CD4-positive, CD25-positive, alpha-beta regulatory T cell (primary cell): ENCODE data around the gene NVL. TPM values are rescaled to one million over a fixed set of nuclear protein-coding genes. Genes with fewer than 3 reads are reported as not detected.

ENCODE experiments used
- ATAC-seq, 2 donors: fragments of 150-1000 bp; cut with Tn5 transposase; one replicate each; pipeline ENCODE4 v1.10.0; 2021; ENCODE audit warnings: low read depth in 2 of 2, moderate number of reproducible peaks in 2 of 2, moderate library complexity in 1 of 2
- DNase-seq, 3 donors: peaks; one replicate each; pipeline versions ENCODE4 v3.0.0 to v3.0.0-alpha.2; 2012 to 2022; ENCODE audit warnings: mixed read lengths in 1 of 3
- H3K27ac ChIP-seq: one replicate; pipeline ENCODE4 v1.7.0; 2013; ENCODE audit warnings: mild to moderate bottlenecking, low read length; ENCODE audit not compliant: insufficient read depth, poor library complexity, severe bottlenecking
- H3K27me3 ChIP-seq: one replicate; pipeline ENCODE4 v1.7.0; 2013; ENCODE audit warnings: low read length; ENCODE audit not compliant: control insufficient read depth, insufficient read depth
- H3K36me3 ChIP-seq: one replicate; pipeline ENCODE4 v1.7.0; 2013; ENCODE audit warnings: mild to moderate bottlenecking, low read length, moderate library complexity; ENCODE audit not compliant: control insufficient read depth, insufficient read depth
- H3K4me1 ChIP-seq: 2 replicates; pipeline ENCODE4 v1.7.0; 2013; ENCODE audit warnings: mild to moderate bottlenecking, low read length; ENCODE audit not compliant: insufficient read depth, control insufficient read depth, poor library complexity, severe bottlenecking
- H3K4me3 ChIP-seq: one replicate; pipeline ENCODE4 v1.7.0; 2013; ENCODE audit warnings: low read depth, mild to moderate bottlenecking, low read length, moderate library complexity
- H3K9me3 ChIP-seq, 2 experiments: 1 replicate in 1 of 2; 2 replicates in 1 of 2; pipeline ENCODE4 v1.7.0; 2013; ENCODE audit warnings: low read length in 2 of 2, mild to moderate bottlenecking in 1 of 2, moderate library complexity in 1 of 2; ENCODE audit not compliant: control insufficient read depth in 2 of 2
- H3K27ac Mint-ChIP-seq, 3 donors: one replicate each; pipeline ENCODE4 v1.8.0; 2020 to 2022; ENCODE audit warnings: mild to moderate bottlenecking in 3 of 3, mixed read lengths in 3 of 3, moderate library complexity in 2 of 3
- H3K27me3 Mint-ChIP-seq: one replicate; pipeline ENCODE4 v1.8.0; 2022; ENCODE audit warnings: mild to moderate bottlenecking, mixed read lengths
- H3K36me3 Mint-ChIP-seq: one replicate; pipeline ENCODE4 v1.8.0; 2020; ENCODE audit warnings: mixed read lengths
- H3K4me1 Mint-ChIP-seq, 4 donors: one replicate each; pipeline ENCODE4 v1.8.0; 2020 to 2022; ENCODE audit warnings: mixed read lengths in 4 of 4, mild to moderate bottlenecking in 1 of 4
- H3K4me3 Mint-ChIP-seq, 4 donors: one replicate each; pipeline ENCODE4 v1.8.0; 2020 to 2022; ENCODE audit warnings: mild to moderate bottlenecking in 4 of 4, mixed read lengths in 4 of 4, moderate library complexity in 3 of 4
- H3K9me3 Mint-ChIP-seq, 7 donors: one replicate each; pipeline ENCODE4 v1.8.0; 2020 to 2022; ENCODE audit warnings: mixed read lengths in 7 of 7, mild to moderate bottlenecking in 3 of 7, moderate library complexity in 2 of 7
- polyA plus RNA-seq, 4 donors: library from polyadenylated mRNA; unstranded; fragments of 300-500 nt; fragmentation: Illumina TruSeq; gene quantifications; one replicate each; pipeline ENCODE4 v1.2.3, GENCODE V29; 2021
- total RNA-seq: library from RNA; stranded (reverse); gene quantifications from one replicate; pipeline ENCODE4 v1.2.3, GENCODE V29; 2022

NVL gene
- total and polyA plus RNA-seq, 5 donors from 2014 or later: 9.0 to 40.2 (median 15.9) TPM

DNA sequence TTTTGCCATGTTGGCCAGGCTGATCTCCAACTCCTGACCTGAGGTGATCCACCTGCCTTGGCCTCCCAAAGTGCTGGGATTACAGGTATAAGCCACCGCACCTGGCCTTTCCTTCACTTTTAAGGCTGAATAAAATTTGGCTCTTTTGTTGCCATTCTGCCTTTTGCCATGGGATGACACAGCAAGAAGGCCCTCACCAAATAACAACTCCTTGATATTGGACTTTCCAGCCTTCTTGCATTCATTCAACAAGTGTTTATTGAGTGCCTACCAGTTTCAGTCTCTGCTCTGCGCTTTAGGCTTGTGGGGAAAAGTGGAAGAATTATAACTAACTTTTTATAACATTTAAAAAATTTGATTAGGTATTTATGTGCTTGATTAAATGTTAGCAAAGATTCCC is 1.9 kb upstream of the NVL start:
- Histone ChIP-seq H3K4me3 (no peak overlapping the region), H3K36me3 (no peaks in the 10 kb centered on the region), H3K27me3 (no peaks in the 10 kb centered on the region), H3K4me1 (peaks cover 28% of the 10 kb centered on the region), H3K9me3 (no peaks in the 10 kb centered on the region), H3K27ac (no peak overlapping the region)
- peaks cover 27 to 47% (median 35%) of the 10 kb centered on the region in 4 donors for H3K4me1 Mint-ChIP-seq
- no peaks in the 10 kb centered on the region for H3K36me3 Mint-ChIP-seq
- H3K9me3 Mint-ChIP-seq: no peaks in the 10 kb centered on the region
- peak overlapping the region in 1 of 4 donors; percentile 99 for H3K4me3 Mint-ChIP-seq
- DNase-seq: no peak
- H3K27me3 Mint-ChIP-seq: peaks cover 15% of the 10 kb centered on the region
- no peak overlapping the region for H3K27ac Mint-ChIP-seq
- ATAC-seq: no peak

DNA sequence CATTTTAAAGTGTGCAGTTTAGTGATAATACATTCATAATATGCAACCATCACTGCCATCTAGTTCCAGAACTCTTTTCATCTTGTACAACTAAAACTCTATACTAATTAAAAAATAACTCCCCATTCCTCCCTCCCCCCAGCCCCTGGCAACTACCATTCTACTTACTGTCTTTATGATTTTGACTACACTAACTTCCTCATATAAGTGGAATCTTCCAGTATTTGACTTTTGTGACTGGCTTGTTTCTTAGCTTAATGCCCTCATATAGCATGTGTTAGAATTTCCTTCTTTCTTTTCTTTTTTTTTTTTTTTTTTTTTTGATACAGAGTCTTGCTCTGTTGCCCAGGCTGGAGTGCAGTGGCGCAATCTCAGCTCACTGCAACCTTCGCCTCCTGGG is 1.4 kb upstream of the NVL start:
- Mint-ChIP-seq H3K27me3 (peaks cover 15% of the 10 kb centered on the region), H3K9me3 (no peaks in the 10 kb centered on the region), H3K27ac (no peak overlapping the region), H3K36me3 (no peaks in the 10 kb centered on the region), H3K4me1 (peaks cover 27 to 49% (median 36%) of the 10 kb centered on the region in 4 donors), H3K4me3 (peak overlapping the region in 3 of 4 donors; percentile 90 to 99 (median 93))
- peaks cover 28% of the 10 kb centered on the region for H3K4me1 ChIP-seq
- H3K27me3 ChIP-seq: no peaks in the 10 kb centered on the region
- ATAC-seq (no peak), DNase-seq (no peak)
- no peak overlapping the region for H3K27ac ChIP-seq
- no peaks in the 10 kb centered on the region for H3K9me3 ChIP-seq
- H3K36me3 ChIP-seq: peaks cover under 1% of the 10 kb centered on the region
- no peak overlapping the region for H3K4me3 ChIP-seq

DNA sequence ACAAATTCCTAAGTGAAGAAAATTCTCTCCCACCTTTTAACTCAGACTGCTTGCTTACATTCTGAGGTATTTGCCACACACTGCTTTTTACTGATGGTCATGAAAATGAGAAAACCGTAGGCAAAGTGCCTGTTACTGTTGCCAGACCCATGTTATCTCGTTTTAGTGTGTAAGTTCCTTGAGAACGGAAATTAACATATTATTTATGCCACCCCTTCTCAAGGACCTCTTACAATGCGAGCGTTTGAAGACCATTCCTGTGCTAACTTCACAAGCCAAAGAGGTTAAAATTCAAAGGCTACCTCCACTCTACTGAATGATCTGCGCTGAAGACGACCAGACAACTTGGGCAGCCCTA is 509 bp downstream of the NVL start:
- peaks cover 30% of the 10 kb centered on the region for H3K4me1 ChIP-seq
- H3K27ac ChIP-seq: peak overlapping the region; percentile 82
- H3K36me3 ChIP-seq: peaks cover 6% of the 10 kb centered on the region
- no peaks in the 10 kb centered on the region for H3K27me3 ChIP-seq
- no peaks in the 10 kb centered on the region for H3K9me3 Mint-ChIP-seq
- H3K36me3 Mint-ChIP-seq: no peaks in the 10 kb centered on the region
- no peaks in the 10 kb centered on the region for H3K9me3 ChIP-seq
- H3K4me3 Mint-ChIP-seq: peak overlapping the region; percentile 90 to 99 (median 96)
- H3K27ac Mint-ChIP-seq: peak overlapping the region; percentile 97 to 100 (median 99)
- DNase-seq (no peak), ATAC-seq (no peak)
- H3K4me1 Mint-ChIP-seq: peaks cover 27 to 49% (median 41%) of the 10 kb centered on the region in 4 donors
- peaks cover 14% of the 10 kb centered on the region for H3K27me3 Mint-ChIP-seq
- H3K4me3 ChIP-seq: peak overlapping the region; percentile 96

- H3K9me3 Mint-ChIP-seq: no peaks in the 10 kb centered on the region
- peak overlapping the region in 2 of 3 donors; percentile 72 to 97 for H3K27ac Mint-ChIP-seq
- H3K4me1 ChIP-seq: peaks cover 32% of the 10 kb centered on the region
- H3K27me3 ChIP-seq: no peaks in the 10 kb centered on the region
- DNase-seq (no peak), ATAC-seq (no peak)
- no peaks in the 10 kb centered on the region for H3K36me3 Mint-ChIP-seq
- peaks cover 27 to 54% (median 44%) of the 10 kb centered on the region in 4 donors for H3K4me1 Mint-ChIP-seq
- H3K27ac ChIP-seq: peak overlapping the region; percentile 82
- peaks cover 8% of the 10 kb centered on the region for H3K27me3 Mint-ChIP-seq
- H3K9me3 ChIP-seq: no peaks in the 10 kb centered on the region
- peak overlapping the region; percentile 80 to 99 (median 94) for H3K4me3 Mint-ChIP-seq
- peaks cover 12% of the 10 kb centered on the region for H3K36me3 ChIP-seq
- peak overlapping the region; percentile 33 for H3K4me3 ChIP-seq
These were observed 1.3 kb downstream of the NVL start for GRCh38 chr1:224328644-224329043.

DNA sequence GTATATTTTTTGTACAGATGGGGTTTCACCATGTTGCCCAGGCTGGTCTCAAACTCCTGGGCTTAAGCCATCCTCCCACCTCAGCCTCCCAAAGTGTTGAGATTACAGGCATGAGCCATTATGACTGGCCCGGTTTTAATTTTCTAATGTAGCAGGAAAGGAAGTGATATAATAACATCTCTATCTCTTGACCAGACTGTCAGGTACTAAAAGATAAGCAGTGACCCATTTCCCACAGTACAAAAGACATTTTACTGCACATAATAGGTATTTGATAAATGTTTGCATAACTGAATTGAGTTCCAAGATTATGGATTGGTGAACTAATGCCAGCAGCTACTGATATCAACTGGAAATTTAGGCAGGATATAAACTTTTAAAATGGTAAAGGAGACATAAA is 4.0 kb downstream of the NVL start:
- peaks cover 8% of the 10 kb centered on the region for H3K27me3 Mint-ChIP-seq
- no peak for ATAC-seq

DNA sequence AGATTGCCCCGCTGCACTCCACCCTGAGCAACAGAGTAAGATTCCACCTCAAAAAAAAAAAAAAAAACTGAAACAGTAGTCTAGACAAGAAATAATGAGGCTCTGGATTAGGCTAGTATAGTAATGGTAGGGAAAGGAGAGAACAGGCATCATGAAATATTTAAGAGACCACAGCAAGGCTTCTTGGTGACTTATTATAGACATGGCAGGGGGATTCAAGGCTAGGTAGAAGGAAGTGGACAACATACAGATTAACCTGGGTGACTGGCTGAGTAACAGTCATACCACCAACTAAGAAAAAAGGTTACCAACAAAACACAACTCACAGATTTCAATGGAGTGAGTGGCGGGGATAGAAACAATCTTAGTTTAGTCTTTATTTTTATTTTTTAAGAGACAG is 8.3 kb downstream of the NVL start:
- DNase-seq: no peak
- Mint-ChIP-seq H3K9me3 (no peaks in the 10 kb centered on the region), H3K27ac (peak overlapping the region in 2 of 3 donors; percentile 26 to 39), H3K36me3 (peaks cover 21% of the 10 kb centered on the region), H3K27me3 (no peaks in the 10 kb centered on the region), H3K4me3 (peak overlapping the region in 1 of 4 donors; percentile 6), H3K4me1 (peaks cover 14 to 46% (median 20%) of the 10 kb centered on the region in 4 donors)
- Histone ChIP-seq H3K9me3 (no peaks in the 10 kb centered on the region), H3K4me3 (no peak overlapping the region), H3K36me3 (peaks cover 22% of the 10 kb centered on the region), H3K27ac (no peak overlapping the region), H3K4me1 (peaks cover 4% of the 10 kb centered on the region), H3K27me3 (no peaks in the 10 kb centered on the region)
- ATAC-seq: no peak

More for the DNA sequence above, 4.0 kb downstream of the NVL start:
- H3K27ac ChIP-seq: no peak overlapping the region
- no peaks in the 10 kb centered on the region for H3K27me3 ChIP-seq
- DNase-seq: no peak
- peak overlapping the region in 1 of 4 donors; percentile 28 for H3K4me3 Mint-ChIP-seq
- H3K4me1 Mint-ChIP-seq: peaks cover 31 to 66% (median 48%) of the 10 kb centered on the region in 4 donors
- no peaks in the 10 kb centered on the region for H3K9me3 Mint-ChIP-seq
- peaks cover 16% of the 10 kb centered on the region for H3K36me3 Mint-ChIP-seq
- H3K9me3 ChIP-seq: no peaks in the 10 kb centered on the region
- H3K27ac Mint-ChIP-seq: peak overlapping the region in 1 of 3 donors; percentile 46
- peaks cover 23% of the 10 kb centered on the region for H3K4me1 ChIP-seq
- H3K36me3 ChIP-seq: peaks cover 15% of the 10 kb centered on the region
- no peak overlapping the region for H3K4me3 ChIP-seq

- H3K36me3 ChIP-seq: peaks cover 38% of the 10 kb centered on the region
- no peak overlapping the region for H3K27ac Mint-ChIP-seq
These were observed 12.5 kb downstream of the NVL start for GRCh38 chr1:224317383-224318045.

GRCh38 chr1:224312025-224312424 is 17.9 kb downstream of the NVL start:
- Mint-ChIP-seq H3K4me3 (no peak overlapping the region), H3K9me3 (no peaks in the 10 kb centered on the region)
- no peak overlapping the region for H3K27ac ChIP-seq

More at GRCh38 chr1:224317383-224318045, 12.5 kb downstream of the NVL start:
- H3K4me1 ChIP-seq: no peaks in the 10 kb centered on the region
- H3K4me3 ChIP-seq: no peak overlapping the region
- Mint-ChIP-seq H3K4me3 (no peak overlapping the region), H3K9me3 (no peaks in the 10 kb centered on the region), H3K4me1 (peaks cover 8 to 35% (median 12%) of the 10 kb centered on the region in 4 donors), H3K36me3 (peaks cover 34% of the 10 kb centered on the region), H3K27me3 (no peaks in the 10 kb centered on the region)
- no peak for ATAC-seq
- no peak overlapping the region for H3K27ac ChIP-seq
- no peaks in the 10 kb centered on the region for H3K9me3 ChIP-seq
- no peaks in the 10 kb centered on the region for H3K27me3 ChIP-seq
- no peak for DNase-seq

More at GRCh38 chr1:224312025-224312424, 17.9 kb downstream of the NVL start:
- no peaks in the 10 kb centered on the region for H3K4me1 ChIP-seq
- peaks cover 58% of the 10 kb centered on the region for H3K36me3 ChIP-seq
- no peaks in the 10 kb centered on the region for H3K27me3 ChIP-seq
- no peak for ATAC-seq
- Mint-ChIP-seq H3K4me1 (peaks cover 0 to 11% (median 6%) of the 10 kb centered on the region in 4 donors), H3K27me3 (no peaks in the 10 kb centered on the region), H3K36me3 (peaks cover 40% of the 10 kb centered on the region), H3K27ac (no peak overlapping the region)
- no peak overlapping the region for H3K4me3 ChIP-seq
- H3K9me3 ChIP-seq: no peaks in the 10 kb centered on the region
- DNase-seq: no peak
